IgD-negative memory B cell (primary cell): ENCODE data around the gene SND1. TPM values are rescaled to one million over a fixed set of nuclear protein-coding genes. Genes with fewer than 3 reads are reported as not detected.
"Not testable (repeated sequence)": the region's sequence is repeated elsewhere in the genome, so short reads cannot be mapped to it uniquely, and the experiment has no call there.

Experiments used
- H3K27ac Mint-ChIP-seq, 3 donors: one replicate each; pipeline ENCODE4 v1.8.0; 2020 to 2022; ENCODE audit warnings: mild to moderate bottlenecking in 3 of 3, mixed read lengths in 3 of 3, moderate library complexity in 1 of 3
- H3K27me3 Mint-ChIP-seq: one replicate; pipeline ENCODE4 v1.8.0; 2021; ENCODE audit warnings: mixed read lengths
- H3K36me3 Mint-ChIP-seq: one replicate; pipeline ENCODE4 v1.8.0; 2020; ENCODE audit warnings: mild to moderate bottlenecking, mixed read lengths
- H3K4me1 Mint-ChIP-seq, 3 donors: one replicate each; pipeline ENCODE4 v1.8.0; 2020 to 2022; ENCODE audit warnings: mixed read lengths in 3 of 3, mild to moderate bottlenecking in 1 of 3
- H3K4me3 Mint-ChIP-seq, 4 donors: one replicate each; pipeline ENCODE4 v1.8.0; 2020 to 2022; ENCODE audit warnings: mild to moderate bottlenecking in 4 of 4, mixed read lengths in 4 of 4, moderate library complexity in 3 of 4
- H3K9me3 Mint-ChIP-seq, 3 donors: one replicate each; pipeline ENCODE4 v1.8.0; 2020 to 2021; ENCODE audit warnings: mixed read lengths in 3 of 3, mild to moderate bottlenecking in 1 of 3
- polyA plus RNA-seq: library from polyadenylated mRNA; unstranded; fragments of 300-500 nt; fragmentation: Illumina TruSeq; gene quantifications from one replicate; pipeline ENCODE4 v1.2.3, GENCODE V29; 2021

SND1 gene
- polyA plus RNA-seq, 1 donor from 2014 or later: 138 TPM

GRCh38 chr7:127954357-127954748, 302.4 kb downstream of the SND1 start:
- Mint-ChIP-seq H3K27ac (no peak overlapping the region), H3K9me3 (no peaks in the 10 kb centered on the region), H3K36me3 (peaks cover 9% of the 10 kb centered on the region), H3K4me1 (peaks cover 3 to 19% (median 14%) of the 10 kb centered on the region in 3 donors), H3K27me3 (no peaks in the 10 kb centered on the region), H3K4me3 (no peak overlapping the region)

GRCh38 chr7:127955051-127955531, 303.1 kb downstream of the SND1 start:
- H3K4me3 Mint-ChIP-seq: no peak overlapping the region
- H3K9me3 Mint-ChIP-seq: no peaks in the 10 kb centered on the region
- no peak overlapping the region for H3K27ac Mint-ChIP-seq
- no peaks in the 10 kb centered on the region for H3K27me3 Mint-ChIP-seq
- peaks cover 10 to 22% (median 19%) of the 10 kb centered on the region in 3 donors for H3K4me1 Mint-ChIP-seq
- H3K36me3 Mint-ChIP-seq: peaks cover 9% of the 10 kb centered on the region

GRCh38 chr7:127957886-127958285, 305.9 kb downstream of the SND1 start:
- H3K27ac Mint-ChIP-seq: no peak overlapping the region
- H3K9me3 Mint-ChIP-seq: peaks cover 0 to 3% (median under 1%) of the 10 kb centered on the region in 3 donors
- peaks cover 14% of the 10 kb centered on the region for H3K36me3 Mint-ChIP-seq
- peaks cover 15 to 19% (median 16%) of the 10 kb centered on the region in 3 donors for H3K4me1 Mint-ChIP-seq
- H3K4me3 Mint-ChIP-seq: no peak overlapping the region
- no peaks in the 10 kb centered on the region for H3K27me3 Mint-ChIP-seq

GRCh38 chr7:127959770-127960169, 307.8 kb downstream of the SND1 start:
- Mint-ChIP-seq H3K9me3 (peaks cover 0 to 3% (median 2%) of the 10 kb centered on the region in 3 donors), H3K27me3 (no peaks in the 10 kb centered on the region), H3K4me3 (no peak overlapping the region), H3K27ac (peak overlapping the region in 1 of 3 donors; percentile 55), H3K4me1 (peaks cover 9 to 15% (median 13%) of the 10 kb centered on the region in 3 donors), H3K36me3 (peaks cover 15% of the 10 kb centered on the region)

- Mint-ChIP-seq H3K4me1 (peaks cover 10 to 13% (median 12%) of the 10 kb centered on the region in 3 donors), H3K4me3 (no peak overlapping the region), H3K27me3 (no peaks in the 10 kb centered on the region), H3K36me3 (peaks cover 12% of the 10 kb centered on the region), H3K27ac (no peak overlapping the region), H3K9me3 (peaks cover 0 to 3% (median 2%) of the 10 kb centered on the region in 3 donors)
Measured at GRCh38 chr7:127961786-127962453, 309.9 kb downstream of the SND1 start.

GRCh38 chr7:127962589-127963361, 310.8 kb downstream of the SND1 start:
- Mint-ChIP-seq H3K27me3 (no peaks in the 10 kb centered on the region), H3K27ac (no peak overlapping the region), H3K36me3 (peaks cover 12% of the 10 kb centered on the region), H3K4me3 (peak overlapping the region in 1 of 4 donors; percentile 25), H3K9me3 (peaks cover 0 to 3% (median 2%) of the 10 kb centered on the region in 3 donors), H3K4me1 (peaks cover 11 to 18% (median 14%) of the 10 kb centered on the region in 3 donors)

- H3K27ac Mint-ChIP-seq, H3K9me3 Mint-ChIP-seq, H3K27me3 Mint-ChIP-seq, H3K4me3 Mint-ChIP-seq: not testable (repeated sequence)
- Mint-ChIP-seq H3K36me3 (peaks cover 12% of the 10 kb centered on the region), H3K4me1 (peaks cover 16 to 27% (median 21%) of the 10 kb centered on the region in 3 donors)
Measured at GRCh38 chr7:127963850-127964249, 311.9 kb downstream of the SND1 start.

GRCh38 chr7:127967281-127967680, 315.3 kb downstream of the SND1 start:
- peaks cover 9 to 24% (median 18%) of the 10 kb centered on the region in 3 donors for H3K4me1 Mint-ChIP-seq
- H3K27me3 Mint-ChIP-seq: no peaks in the 10 kb centered on the region
- peaks cover 13% of the 10 kb centered on the region for H3K36me3 Mint-ChIP-seq
- H3K4me3 Mint-ChIP-seq: no peak overlapping the region
- no peak overlapping the region for H3K27ac Mint-ChIP-seq
- peaks cover 0 to 2% (median 1%) of the 10 kb centered on the region in 3 donors for H3K9me3 Mint-ChIP-seq

GRCh38 chr7:127968547-127968946, 316.6 kb downstream of the SND1 start:
- no peak overlapping the region for H3K4me3 Mint-ChIP-seq

GRCh38 chr7:127973832-127974231, 321.8 kb downstream of the SND1 start:
- H3K4me1 Mint-ChIP-seq: peaks cover 4 to 22% (median 16%) of the 10 kb centered on the region in 3 donors
- no peaks in the 10 kb centered on the region for H3K27me3 Mint-ChIP-seq
- H3K27ac Mint-ChIP-seq: no peak overlapping the region
- H3K9me3 Mint-ChIP-seq: peaks cover 10 to 14% (median 10%) of the 10 kb centered on the region in 3 donors
- H3K4me3 Mint-ChIP-seq: peak overlapping the region in 1 of 4 donors; percentile 50
- H3K36me3 Mint-ChIP-seq: peaks cover 33% of the 10 kb centered on the region

More at GRCh38 chr7:127968547-127968946, 316.6 kb downstream of the SND1 start:
- Mint-ChIP-seq H3K27me3 (no peaks in the 10 kb centered on the region), H3K27ac (peak overlapping the region in 1 of 3 donors; percentile 23), H3K4me1 (peaks cover 9 to 28% (median 22%) of the 10 kb centered on the region in 3 donors), H3K9me3 (no peaks in the 10 kb centered on the region), H3K36me3 (peaks cover 8% of the 10 kb centered on the region)

- Mint-ChIP-seq H3K27ac (no peak overlapping the region), H3K4me1 (peaks cover 4 to 23% (median 21%) of the 10 kb centered on the region in 3 donors), H3K4me3 (peak overlapping the region in 1 of 4 donors; percentile 14), H3K9me3 (peaks cover 13 to 20% (median 13%) of the 10 kb centered on the region in 3 donors), H3K36me3 (peaks cover 36% of the 10 kb centered on the region), H3K27me3 (no peaks in the 10 kb centered on the region)
Measured at GRCh38 chr7:127974446-127975035, 322.5 kb downstream of the SND1 start.

- peak overlapping the region in 1 of 4 donors; percentile 37 for H3K4me3 Mint-ChIP-seq
- no peaks in the 10 kb centered on the region for H3K27me3 Mint-ChIP-seq
- H3K4me1 Mint-ChIP-seq: peaks cover 0 to 20% (median 19%) of the 10 kb centered on the region in 3 donors
- H3K36me3 Mint-ChIP-seq: peaks cover 31% of the 10 kb centered on the region
- H3K27ac Mint-ChIP-seq: no peak overlapping the region
- H3K9me3 Mint-ChIP-seq: peaks cover 13 to 20% (median 13%) of the 10 kb centered on the region in 3 donors
Measured at GRCh38 chr7:127976056-127976737, 324.2 kb downstream of the SND1 start.

GRCh38 chr7:127976738-127977120, 324.7 kb downstream of the SND1 start:
- Mint-ChIP-seq H3K27ac (no peak overlapping the region), H3K27me3 (no peaks in the 10 kb centered on the region), H3K4me1 (peaks cover 2 to 19% (median 16%) of the 10 kb centered on the region in 3 donors), H3K36me3 (peaks cover 28% of the 10 kb centered on the region), H3K4me3 (no peak overlapping the region), H3K9me3 (peaks cover 13 to 20% (median 13%) of the 10 kb centered on the region in 3 donors)

GRCh38 chr7:127978421-127978820, 326.4 kb downstream of the SND1 start:
- peaks cover 9 to 19% (median 16%) of the 10 kb centered on the region in 3 donors for H3K4me1 Mint-ChIP-seq
- H3K4me3 Mint-ChIP-seq: peak overlapping the region in 1 of 4 donors; percentile 58
- H3K9me3 Mint-ChIP-seq: peaks cover 13 to 20% (median 13%) of the 10 kb centered on the region in 3 donors
- H3K27me3 Mint-ChIP-seq: no peaks in the 10 kb centered on the region
- peaks cover 28% of the 10 kb centered on the region for H3K36me3 Mint-ChIP-seq
- no peak overlapping the region for H3K27ac Mint-ChIP-seq
